MG63 (cell line): ENCODE data around the gene SMIM41. TPM values are rescaled to one million over a fixed set of nuclear protein-coding genes. Genes with fewer than 3 reads are reported as not detected.

Source experiments
- DNase-seq: peaks from one replicate; pipeline ENCODE4 v3.0.0-alpha.2; 2020
- H3K27me3 ChIP-seq: fragments of 250-450 bp; sonication (Bioruptor Pico); 2 replicates; pipeline ENCODE4 v1.5.1; 2020; ENCODE audit warnings: mild to moderate bottlenecking, moderate library complexity
- H3K36me3 ChIP-seq: fragments of 250-450 bp; sonication (Bioruptor Pico); 2 replicates; pipeline ENCODE4 v1.5.1; 2020; ENCODE audit warnings: mild to moderate bottlenecking, moderate library complexity
- H3K4me3 ChIP-seq: fragments of 250-450 bp; sonication (Bioruptor Pico); 2 replicates; pipeline ENCODE4 v1.5.1; 2020; ENCODE audit warnings: mild to moderate bottlenecking, moderate library complexity
- H3K9me3 ChIP-seq: fragments of 250-450 bp; sonication (Bioruptor Pico); 2 replicates; pipeline ENCODE4 v1.5.1; 2020; ENCODE audit warnings: mild to moderate bottlenecking, moderate library complexity
- total RNA-seq: library from RNA; depleted of rRNA; stranded (reverse); fragments of >200 nt; shearing (Covaris generic); gene quantifications from 2 replicates; pipeline ENCODE4 v1.2.3, GENCODE V29; 2014; ENCODE audit warnings: low replicate concordance

Gene SMIM41
- total RNA-seq, 1 experiment from 2014 or later = not detected

GRCh38 chr12:52046859-52047258, 32.6 kb upstream of the SMIM41 start:
- Histone ChIP-seq H3K27me3 (no peaks in the 10 kb centered on the region), H3K36me3 (no peaks in the 10 kb centered on the region), H3K9me3 (no peaks in the 10 kb centered on the region), H3K4me3 (no peak overlapping the region)
- DNase-seq = no peak

GRCh38 chr12:52049286-52049685, 30.2 kb upstream of the SMIM41 start:
- Histone ChIP-seq H3K27me3 (no peaks in the 10 kb centered on the region), H3K4me3 (no peak overlapping the region), H3K36me3 (no peaks in the 10 kb centered on the region), H3K9me3 (no peaks in the 10 kb centered on the region)
- no peak for DNase-seq

- H3K9me3 ChIP-seq = no peaks in the 10 kb centered on the region
- DNase-seq = no peak
- H3K4me3 ChIP-seq = no peak overlapping the region
- H3K27me3 ChIP-seq = no peaks in the 10 kb centered on the region
- no peaks in the 10 kb centered on the region; the same call in 1 of the 2 replicates for H3K36me3 ChIP-seq
These were observed 29.8 kb upstream of the SMIM41 start for GRCh38 chr12:52049688-52050087.

- no peaks in the 10 kb centered on the region for H3K9me3 ChIP-seq
- no peaks in the 10 kb centered on the region for H3K27me3 ChIP-seq
- peak overlapping the region; percentile 39 for H3K4me3 ChIP-seq
- DNase-seq = no peak
- no peaks in the 10 kb centered on the region; the same call in 1 of the 2 replicates for H3K36me3 ChIP-seq
These were observed 29.3 kb upstream of the SMIM41 start for GRCh38 chr12:52050116-52050757.

GRCh38 chr12:52050758-52051541, 28.6 kb upstream of the SMIM41 start, which contains the start of gene NR4A1:
NR4A1 (plus strand) TSS chr12:52051442; CDS start chr12:52054329, 2,887 bp downstream.
- peak; percentile 70 for DNase-seq
- Histone ChIP-seq H3K27me3 (no peaks in the 10 kb centered on the region), H3K4me3 (peak within 1 kb of the TSS; percentile 39)

GRCh38 chr12:52052468-52053186, 26.9 kb upstream of the SMIM41 start:
- Histone ChIP-seq H3K27me3 (no peaks in the 10 kb centered on the region), H3K4me3 (no peak overlapping the region), H3K9me3 (no peaks in the 10 kb centered on the region), H3K36me3 (peaks cover 2% of the 10 kb centered on the region; the same call in 1 of the 2 replicates)
- DNase-seq = no peak

More at GRCh38 chr12:52050758-52051541, 28.6 kb upstream of the SMIM41 start, which contains the start of gene NR4A1:
- no peaks in the 10 kb centered on the region; the same call in 1 of the 2 replicates for H3K36me3 ChIP-seq
- H3K9me3 ChIP-seq = no peaks in the 10 kb centered on the region

- Histone ChIP-seq H3K36me3 (peaks cover 2% of the 10 kb centered on the region; the same call in 1 of the 2 replicates), H3K9me3 (no peaks in the 10 kb centered on the region), H3K4me3 (no peak overlapping the region), H3K27me3 (no peaks in the 10 kb centered on the region)
- DNase-seq = no peak
These were observed 25.8 kb upstream of the SMIM41 start for GRCh38 chr12:52053536-52054209.

GRCh38 chr12:52054231-52054832, 25.2 kb upstream of the SMIM41 start:
- no peak for DNase-seq
- Histone ChIP-seq H3K9me3 (no peaks in the 10 kb centered on the region), H3K36me3 (peaks cover 2% of the 10 kb centered on the region; the same call in 1 of the 2 replicates), H3K27me3 (no peaks in the 10 kb centered on the region), H3K4me3 (no peak overlapping the region)

GRCh38 chr12:52054833-52055730, 24.4 kb upstream of the SMIM41 start:
- H3K36me3 ChIP-seq = peaks cover 2% of the 10 kb centered on the region; the same call in 1 of the 2 replicates
- no peaks in the 10 kb centered on the region for H3K9me3 ChIP-seq
- no peaks in the 10 kb centered on the region for H3K27me3 ChIP-seq
- no peak overlapping the region for H3K4me3 ChIP-seq
- no peak for DNase-seq

GRCh38 chr12:52055731-52056711, 23.5 kb upstream of the SMIM41 start:
- no peak for DNase-seq
- Histone ChIP-seq H3K36me3 (peaks cover 2% of the 10 kb centered on the region; the same call in 1 of the 2 replicates), H3K9me3 (no peaks in the 10 kb centered on the region), H3K4me3 (no peak overlapping the region), H3K27me3 (no peaks in the 10 kb centered on the region)

GRCh38 chr12:52056801-52057637, 22.5 kb upstream of the SMIM41 start:
- Histone ChIP-seq H3K4me3 (no peak overlapping the region), H3K36me3 (peaks cover 2% of the 10 kb centered on the region; the same call in 1 of the 2 replicates), H3K27me3 (no peaks in the 10 kb centered on the region), H3K9me3 (no peaks in the 10 kb centered on the region)
- peak; percentile 68 for DNase-seq

- Histone ChIP-seq H3K36me3 (peaks cover 2% of the 10 kb centered on the region; the same call in 1 of the 2 replicates), H3K9me3 (no peaks in the 10 kb centered on the region), H3K27me3 (no peaks in the 10 kb centered on the region), H3K4me3 (no peak overlapping the region)
- DNase-seq = no peak
These were observed 21.6 kb upstream of the SMIM41 start for GRCh38 chr12:52057638-52058576.
